ENCODE data around the gene CYBC1.

The CYBC1 gene

DNA sequence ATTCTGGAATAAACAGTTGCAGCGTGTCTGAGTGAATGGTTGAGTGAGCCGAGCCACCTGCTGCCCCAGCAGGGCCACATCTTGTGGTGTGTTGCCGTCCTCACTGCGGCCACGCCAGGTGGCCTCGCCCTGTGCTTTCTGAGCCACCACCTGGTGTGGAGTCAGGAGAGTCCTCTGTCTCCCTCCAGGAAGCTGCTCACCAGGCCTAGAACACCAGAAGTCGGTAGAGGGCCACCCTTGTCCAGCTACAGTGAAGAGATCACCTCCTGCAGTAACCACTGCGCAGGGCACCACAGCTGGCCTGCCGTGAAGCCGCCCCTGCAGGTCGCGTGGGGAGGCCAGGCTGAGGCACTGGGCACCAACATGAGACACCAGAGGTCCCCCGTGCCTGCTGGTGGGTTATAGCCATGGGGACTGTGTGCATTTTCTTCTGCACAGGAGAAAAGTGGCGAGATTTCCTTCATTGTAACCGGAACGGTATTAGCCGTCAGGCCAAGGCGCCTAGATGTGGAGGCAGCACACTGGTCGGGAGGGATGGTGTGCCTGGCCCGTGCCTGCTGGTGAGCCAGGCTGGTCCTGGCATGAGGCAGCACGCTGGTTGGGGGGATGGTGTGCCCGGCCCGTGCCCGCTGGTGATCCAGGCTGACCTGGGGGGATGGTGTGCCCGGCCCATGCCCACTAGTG is 40.1 kb upstream of the CYBC1 start:
- Histone ChIP-seq H3K36me3 (ENCODE audit: insufficient read depth, low read length) (peaks cover 11% of the 10 kb centered on the region), H3K9me3 (replicated peaks; ENCODE audit: low read length) (no peaks in the 10 kb centered on the region), H3K4me1 (ENCODE audit: control insufficient read depth, insufficient read depth, low read length) (peaks cover 26% of the 10 kb centered on the region), H3K27me3 (ENCODE audit: control insufficient read depth, insufficient read depth, low read length) (no peaks in the 10 kb centered on the region), H3K4me3 (ENCODE audit: low read length) (no peak overlapping the region), H3K9ac (ENCODE audit: low read depth, low read length) (no peak overlapping the region), H3K4me2 (ENCODE audit: low read length) (no peak overlapping the region)

GRCh38 chr17:82489851-82490511 is 39.4 kb upstream of the CYBC1 start:
- H3K4me3 ChIP-seq (ENCODE audit: low read length) = no peak overlapping the region
- H3K36me3 ChIP-seq (ENCODE audit: insufficient read depth, low read length) = peaks cover 17% of the 10 kb centered on the region
- H3K4me2 ChIP-seq (ENCODE audit: low read length) = no peak overlapping the region
- no peaks in the 10 kb centered on the region for H3K27me3 ChIP-seq (ENCODE audit: control insufficient read depth, insufficient read depth, low read length)
- no peaks in the 10 kb centered on the region for H3K9me3 ChIP-seq (replicated peaks; ENCODE audit: low read length)
- H3K9ac ChIP-seq (ENCODE audit: low read depth, low read length) = no peak overlapping the region
- H3K4me1 ChIP-seq (ENCODE audit: control insufficient read depth, insufficient read depth, low read length) = peaks cover 26% of the 10 kb centered on the region

- Histone ChIP-seq H3K4me3 (ENCODE audit: low read length) (no peak overlapping the region), H3K4me1 (ENCODE audit: control insufficient read depth, insufficient read depth, low read length) (peaks cover 24% of the 10 kb centered on the region), H3K36me3 (ENCODE audit: insufficient read depth, low read length) (peaks cover 23% of the 10 kb centered on the region), H3K4me2 (ENCODE audit: low read length) (no peak overlapping the region), H3K9me3 (replicated peaks; ENCODE audit: low read length) (no peaks in the 10 kb centered on the region), H3K27me3 (ENCODE audit: control insufficient read depth, insufficient read depth, low read length) (no peaks in the 10 kb centered on the region), H3K9ac (ENCODE audit: low read depth, low read length) (no peak overlapping the region)
Measured at GRCh38 chr17:82489117-82489516, 38.6 kb upstream of the CYBC1 start.

DNA sequence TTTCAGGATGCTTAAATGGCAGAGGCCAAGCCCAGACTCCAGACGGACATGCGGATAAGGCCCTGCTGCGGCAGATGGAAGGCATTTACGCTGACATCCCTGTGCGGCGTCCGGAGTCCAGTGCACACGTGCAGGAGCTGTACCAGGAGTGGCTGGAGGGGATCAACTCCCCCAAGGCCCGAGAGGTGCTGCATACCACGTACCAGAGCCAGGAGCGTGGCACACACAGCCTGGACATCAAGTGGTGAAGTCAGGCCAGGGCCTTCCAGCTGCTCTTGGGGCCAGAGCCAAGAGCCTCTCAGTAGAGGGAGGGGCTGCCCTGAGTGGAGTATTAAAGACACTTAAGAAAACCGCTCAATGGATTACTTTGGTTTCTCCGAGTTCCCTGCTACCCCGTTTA is 37.4 kb upstream of the CYBC1 start:
- Histone ChIP-seq H3K4me2 (ENCODE audit: low read length) (no peak overlapping the region), H3K27me3 (ENCODE audit: control insufficient read depth, insufficient read depth, low read length) (no peaks in the 10 kb centered on the region), H3K36me3 (ENCODE audit: insufficient read depth, low read length) (peaks cover 30% of the 10 kb centered on the region), H3K9me3 (replicated peaks; ENCODE audit: low read length) (no peaks in the 10 kb centered on the region), H3K4me1 (ENCODE audit: control insufficient read depth, insufficient read depth, low read length) (peaks cover 16% of the 10 kb centered on the region), H3K9ac (ENCODE audit: low read depth, low read length) (no peak overlapping the region), H3K4me3 (ENCODE audit: low read length) (no peak overlapping the region)

DNA sequence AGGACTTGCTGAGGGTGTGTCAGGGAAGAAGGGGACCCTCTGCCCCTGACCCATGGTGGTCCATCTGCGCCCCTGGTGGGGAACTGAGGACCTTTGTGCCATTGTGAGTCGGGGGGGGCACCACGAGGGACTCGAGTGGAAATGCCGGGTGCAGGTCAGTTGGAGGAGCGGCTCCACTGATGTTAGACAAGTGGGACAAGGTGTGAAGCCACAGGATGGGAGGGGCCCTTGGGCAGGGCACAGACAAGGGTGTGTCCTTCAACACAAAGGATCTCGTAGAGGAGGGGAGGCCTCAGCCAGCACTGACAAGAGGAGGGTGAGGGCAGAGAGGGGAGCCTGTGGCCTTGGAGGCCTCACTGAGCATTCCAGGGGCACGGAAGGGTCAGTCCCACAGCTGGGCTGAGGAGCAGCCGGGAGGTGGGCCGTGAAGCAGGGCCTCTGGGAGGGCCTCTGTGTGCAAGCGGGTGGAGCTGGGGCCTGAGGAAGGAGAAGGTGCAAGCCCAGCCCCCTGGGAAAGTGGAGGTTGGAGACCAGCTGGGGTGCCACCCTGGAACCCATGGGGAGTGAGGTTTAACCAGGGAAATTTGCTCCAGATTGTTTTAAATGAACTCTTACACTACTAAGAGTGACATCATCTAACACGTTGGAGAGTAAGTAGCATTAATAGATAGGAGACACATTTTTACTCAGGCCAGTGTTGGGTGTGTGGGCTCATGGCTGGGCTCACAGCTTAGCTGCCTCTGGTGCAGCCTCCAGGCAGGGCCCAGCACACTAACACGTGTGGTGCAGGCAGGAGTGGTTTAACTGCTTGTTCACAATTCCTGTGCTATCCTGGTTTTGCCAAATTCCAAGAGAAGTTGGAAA is 35.9 kb upstream of the CYBC1 start:
- no peak overlapping the region for H3K9ac ChIP-seq (ENCODE audit: low read depth, low read length)

GRCh38 chr17:82483836-82484235 is 33.3 kb upstream of the CYBC1 start:
- H3K36me3 ChIP-seq (ENCODE audit: insufficient read depth, low read length) = peaks cover 61% of the 10 kb centered on the region
- H3K4me1 ChIP-seq (ENCODE audit: control insufficient read depth, insufficient read depth, low read length) = peaks cover 4% of the 10 kb centered on the region

More for the DNA sequence above, 35.9 kb upstream of the CYBC1 start:
- H3K4me1 ChIP-seq (ENCODE audit: control insufficient read depth, insufficient read depth, low read length) = peaks cover 9% of the 10 kb centered on the region
- peaks cover 39% of the 10 kb centered on the region for H3K36me3 ChIP-seq (ENCODE audit: insufficient read depth, low read length)
- H3K4me2 ChIP-seq (ENCODE audit: low read length) = no peak overlapping the region
- no peaks in the 10 kb centered on the region for H3K9me3 ChIP-seq (replicated peaks; ENCODE audit: low read length)
- no peaks in the 10 kb centered on the region for H3K27me3 ChIP-seq (ENCODE audit: control insufficient read depth, insufficient read depth, low read length)
- no peak overlapping the region for H3K4me3 ChIP-seq (ENCODE audit: low read length)

GRCh38 chr17:82483204-82483660 is 32.7 kb upstream of the CYBC1 start:
- no peak overlapping the region for H3K4me3 ChIP-seq (ENCODE audit: low read length)
- H3K36me3 ChIP-seq (ENCODE audit: insufficient read depth, low read length) = peaks cover 64% of the 10 kb centered on the region
- no peak overlapping the region for H3K4me2 ChIP-seq (ENCODE audit: low read length)
- H3K9me3 ChIP-seq (replicated peaks; ENCODE audit: low read length) = no peaks in the 10 kb centered on the region
- H3K9ac ChIP-seq (ENCODE audit: low read depth, low read length) = no peak overlapping the region
- H3K27me3 ChIP-seq (ENCODE audit: control insufficient read depth, insufficient read depth, low read length) = no peaks in the 10 kb centered on the region
- H3K4me1 ChIP-seq (ENCODE audit: control insufficient read depth, insufficient read depth, low read length) = no peaks in the 10 kb centered on the region

More at GRCh38 chr17:82483836-82484235, 33.3 kb upstream of the CYBC1 start:
- Histone ChIP-seq H3K9me3 (replicated peaks; ENCODE audit: low read length) (no peaks in the 10 kb centered on the region), H3K4me3 (ENCODE audit: low read length) (no peak overlapping the region), H3K9ac (ENCODE audit: low read depth, low read length) (no peak overlapping the region), H3K4me2 (ENCODE audit: low read length) (no peak overlapping the region), H3K27me3 (ENCODE audit: control insufficient read depth, insufficient read depth, low read length) (no peaks in the 10 kb centered on the region)

- Histone ChIP-seq H3K4me1 (ENCODE audit: control insufficient read depth, insufficient read depth, low read length) (no peaks in the 10 kb centered on the region), H3K4me3 (ENCODE audit: low read length) (no peak overlapping the region), H3K9ac (ENCODE audit: low read depth, low read length) (no peak overlapping the region), H3K27me3 (ENCODE audit: control insufficient read depth, insufficient read depth, low read length) (no peaks in the 10 kb centered on the region), H3K36me3 (ENCODE audit: insufficient read depth, low read length) (peaks cover 52% of the 10 kb centered on the region), H3K4me2 (ENCODE audit: low read length) (no peak overlapping the region), H3K9me3 (replicated peaks; ENCODE audit: low read length) (no peaks in the 10 kb centered on the region)
Measured at GRCh38 chr17:82480318-82480717, 29.8 kb upstream of the CYBC1 start.

- Histone ChIP-seq H3K4me1 (ENCODE audit: control insufficient read depth, insufficient read depth, low read length) (no peaks in the 10 kb centered on the region), H3K27me3 (ENCODE audit: control insufficient read depth, insufficient read depth, low read length) (no peaks in the 10 kb centered on the region), H3K9me3 (replicated peaks; ENCODE audit: low read length) (no peaks in the 10 kb centered on the region), H3K9ac (ENCODE audit: low read depth, low read length) (no peak overlapping the region), H3K4me3 (ENCODE audit: low read length) (no peak overlapping the region), H3K4me2 (ENCODE audit: low read length) (no peak overlapping the region), H3K36me3 (ENCODE audit: insufficient read depth, low read length) (peaks cover 50% of the 10 kb centered on the region)
Measured at GRCh38 chr17:82479602-82480001, 29.1 kb upstream of the CYBC1 start.

DNA sequence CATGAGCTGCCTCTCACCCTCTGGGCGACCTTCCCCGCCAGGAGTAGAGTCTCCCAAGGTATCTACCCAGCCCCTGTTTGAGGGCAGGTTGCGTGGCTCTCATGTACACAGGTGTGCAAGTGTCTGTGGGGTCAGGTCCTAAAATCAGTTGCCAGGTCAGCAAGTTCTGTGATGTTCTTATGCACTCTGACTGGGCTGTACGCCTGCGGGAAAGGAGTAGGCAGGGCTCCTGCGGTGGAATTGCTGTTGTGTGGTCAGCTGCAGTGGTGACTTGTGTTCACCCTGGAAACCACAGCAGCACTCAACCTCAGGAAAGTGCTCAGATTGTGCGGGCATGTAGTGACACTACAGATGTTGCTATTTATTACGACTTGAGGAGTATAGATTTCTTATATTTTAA is 27.4 kb upstream of the CYBC1 start:
- H3K4me1 ChIP-seq (ENCODE audit: control insufficient read depth, insufficient read depth, low read length) = no peaks in the 10 kb centered on the region
- peaks cover 49% of the 10 kb centered on the region for H3K36me3 ChIP-seq (ENCODE audit: insufficient read depth, low read length)
- H3K4me3 ChIP-seq (ENCODE audit: low read length) = no peak overlapping the region
- no peak overlapping the region for H3K9ac ChIP-seq (ENCODE audit: low read depth, low read length)
- no peak overlapping the region for H3K4me2 ChIP-seq (ENCODE audit: low read length)
- no peaks in the 10 kb centered on the region for H3K9me3 ChIP-seq (replicated peaks; ENCODE audit: low read length)
- no peaks in the 10 kb centered on the region for H3K27me3 ChIP-seq (ENCODE audit: control insufficient read depth, insufficient read depth, low read length)

DNA sequence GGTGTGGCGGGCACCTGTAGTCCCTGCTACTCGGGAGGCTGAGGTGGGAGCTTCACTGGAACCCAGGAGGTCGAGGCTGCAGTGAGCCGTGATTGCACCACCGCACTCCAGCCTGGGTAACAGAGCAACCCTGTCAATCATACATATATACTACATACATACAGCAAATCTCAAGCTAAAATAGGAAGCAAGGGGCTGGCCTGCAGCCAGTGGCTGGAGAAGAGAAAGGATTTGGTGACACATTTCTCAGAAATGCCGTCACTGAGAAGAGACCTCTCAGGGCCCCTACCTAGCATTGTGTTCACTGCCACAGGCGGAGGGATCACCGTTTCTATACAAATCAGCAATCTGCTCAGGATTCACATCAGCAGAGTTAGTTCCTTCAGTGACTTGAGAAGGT is 24.9 kb upstream of the CYBC1 start:
- no peaks in the 10 kb centered on the region for H3K4me1 ChIP-seq (ENCODE audit: control insufficient read depth, insufficient read depth, low read length)
- H3K9ac ChIP-seq (ENCODE audit: low read depth, low read length) = no peak overlapping the region
- no peak overlapping the region for H3K4me3 ChIP-seq (ENCODE audit: low read length)
- H3K9me3 ChIP-seq (replicated peaks; ENCODE audit: low read length) = no peaks in the 10 kb centered on the region
- H3K4me2 ChIP-seq (ENCODE audit: low read length) = no peak overlapping the region
- H3K36me3 ChIP-seq (ENCODE audit: insufficient read depth, low read length) = peaks cover 38% of the 10 kb centered on the region
- H3K27me3 ChIP-seq (ENCODE audit: control insufficient read depth, insufficient read depth, low read length) = no peaks in the 10 kb centered on the region

Measured in skeletal muscle satellite cell (primary cell).